ENCODE measurements around the gene CBR1.

Gene CBR1

GRCh38 chr21:36060159-36060921 is 9.5 kb upstream of the CBR1 start, which contains the start of gene SETD4:
TSS of gene SETD4 (minus strand) at chr21:36060526. CDS start at chr21:36058888, 1,638 bp downstream.
- POLR2A ChIA-PET, result interaction anchor here (0.6 to 3.9 kb wide), 22 partner anchors 10 to 469 kb away, joined by 3 to 39 read pairs (median 5); partner anchors contain the start of gene CBR1
- CTCF ChIA-PET, result no interaction called here
- TF ChIP-seq ELF4 (IDR thresholded peaks at IDR 0.05), result peak; percentile 92
- TF ChIP-seq LEF1 (IDR thresholded peaks at IDR 0.05; ENCODE audit: borderline replicate concordance), result no peak
- TF ChIP-seq L3MBTL2 (conservative IDR thresholded peaks at IDR 0.05), result peak; percentile 75
- peak; percentile 98 for DNase-seq (ENCODE audit: extremely low spot score)

- no peak for DNase-seq (ENCODE audit: extremely low spot score)
- TF ChIP-seq CTBP1 (IDR thresholded peaks at IDR 0.05; ENCODE audit: borderline replicate concordance) (no peak), ELF4 (IDR thresholded peaks at IDR 0.05) (no peak), LEF1 (IDR thresholded peaks at IDR 0.05; ENCODE audit: borderline replicate concordance) (no peak), FOXA1 (IDR thresholded peaks at IDR 0.05) (no peak), L3MBTL2 (conservative IDR thresholded peaks at IDR 0.05) (no peak), PKNOX1 (IDR thresholded peaks at IDR 0.05) (no peak), NFRKB (IDR thresholded peaks at IDR 0.05) (no peak), ARNT (IDR thresholded peaks at IDR 0.05) (no peak), SP1 (IDR thresholded peaks at IDR 0.05) (no peak), BHLHE40 (IDR thresholded peaks at IDR 0.05; ENCODE audit: borderline replicate concordance) (no peak)
- POLR2A ChIA-PET, result no interaction called here
- CTCF ChIA-PET, result no interaction called here
These were observed 8.4 kb upstream of the CBR1 start for GRCh38 chr21:36061445-36061844.

- CTCF ChIA-PET, result interaction anchor here (0.7 kb wide), 1 partner anchor 43 kb away, joined by 3 read pairs; no protein-coding TSS in a partner anchor
- POLR2A ChIA-PET, result no interaction called here
- DNase-seq (ENCODE audit: extremely low spot score), result no peak
- TF ChIP-seq ZNF384 (IDR thresholded peaks at IDR 0.05), result no peak
- TF ChIP-seq NFRKB (IDR thresholded peaks at IDR 0.05), result no peak
- TF ChIP-seq SUZ12 (IDR thresholded peaks at IDR 0.05), result no peak
- TF ChIP-seq FOXM1 (IDR thresholded peaks at IDR 0.05; ENCODE audit: borderline replicate concordance), result no peak
These were observed 6.3 kb upstream of the CBR1 start for GRCh38 chr21:36063375-36064084.

- ChIA-PET POLR2A (no interaction called here), CTCF (interaction anchor here (0.7 kb wide), 1 partner anchor 42 kb away, joined by 3 read pairs; no protein-coding TSS in a partner anchor)
- TF ChIP-seq PKNOX1 (IDR thresholded peaks at IDR 0.05) (no peak), TARDBP (IDR thresholded peaks at IDR 0.05) (no peak), HDGF (IDR thresholded peaks at IDR 0.05; ENCODE audit: borderline replicate concordance) (no peak), NFRKB (IDR thresholded peaks at IDR 0.05) (no peak), FOXA1 (IDR thresholded peaks at IDR 0.05) (no peak), SUZ12 (IDR thresholded peaks at IDR 0.05) (no peak), ZNF384 (IDR thresholded peaks at IDR 0.05) (no peak), L3MBTL2 (conservative IDR thresholded peaks at IDR 0.05) (no peak)
- no peak for DNase-seq (ENCODE audit: extremely low spot score)
These were observed 5.8 kb upstream of the CBR1 start for GRCh38 chr21:36064085-36064460.

GRCh38 chr21:36065497-36066036 is 4.3 kb upstream of the CBR1 start:
- TF ChIP-seq L3MBTL2 (conservative IDR thresholded peaks at IDR 0.05) (no peak), NFRKB (IDR thresholded peaks at IDR 0.05) (no peak), PKNOX1 (IDR thresholded peaks at IDR 0.05) (no peak), SP1 (IDR thresholded peaks at IDR 0.05) (no peak), BHLHE40 (IDR thresholded peaks at IDR 0.05; ENCODE audit: borderline replicate concordance) (no peak), SUZ12 (IDR thresholded peaks at IDR 0.05) (no peak), TARDBP (IDR thresholded peaks at IDR 0.05) (no peak), FOXM1 (IDR thresholded peaks at IDR 0.05; ENCODE audit: borderline replicate concordance) (no peak), HDGF (IDR thresholded peaks at IDR 0.05; ENCODE audit: borderline replicate concordance) (no peak), ZNF384 (IDR thresholded peaks at IDR 0.05) (no peak), FOXK2 (IDR thresholded peaks at IDR 0.05) (no peak), LEF1 (IDR thresholded peaks at IDR 0.05; ENCODE audit: borderline replicate concordance) (no peak), ARNT (IDR thresholded peaks at IDR 0.05) (no peak), FOXA1 (IDR thresholded peaks at IDR 0.05) (no peak), CTBP1 (IDR thresholded peaks at IDR 0.05; ENCODE audit: borderline replicate concordance) (no peak)
- ChIA-PET POLR2A (no interaction called here), CTCF (no interaction called here)
- DNase-seq (ENCODE audit: extremely low spot score), result no peak

GRCh38 chr21:36068748-36069398 is 951 bp upstream of the CBR1 start:
- DNase-seq (ENCODE audit: extremely low spot score), result no peak
- POLR2A ChIA-PET, result interaction anchor here (0.6 to 3.1 kb wide), 7 partner anchors 10 to 67 kb away, joined by 3 to 39 read pairs (median 3); partner anchors contain the start of gene SETD4
- no peak for TF ChIP-seq BHLHE40 (IDR thresholded peaks at IDR 0.05; ENCODE audit: borderline replicate concordance)
- no peak for TF ChIP-seq ARNT (IDR thresholded peaks at IDR 0.05)
- no peak for TF ChIP-seq L3MBTL2 (conservative IDR thresholded peaks at IDR 0.05)
- no peak for TF ChIP-seq FOXM1 (IDR thresholded peaks at IDR 0.05; ENCODE audit: borderline replicate concordance)
- no peak for TF ChIP-seq PKNOX1 (IDR thresholded peaks at IDR 0.05)
- TF ChIP-seq SUZ12 (IDR thresholded peaks at IDR 0.05), result no peak
- no peak for TF ChIP-seq ZNF384 (IDR thresholded peaks at IDR 0.05)
- TF ChIP-seq LEF1 (IDR thresholded peaks at IDR 0.05; ENCODE audit: borderline replicate concordance), result no peak
- CTCF ChIA-PET, result no interaction called here
